HG03354 (cell line): Measurements from ENCODE around the gene PTPRE.

Experiments
- ATAC-seq: cut with Tn5 transposase; IDR thresholded peaks from one replicate; pipeline ENCODE4 v1.9.1; 2021; ENCODE audit warnings: mild to moderate bottlenecking; ENCODE audit not compliant: unreplicated experiment, poor library complexity, severe bottlenecking

The PTPRE gene

GRCh38 chr10:128049226-128050120 lies 142.6 kb downstream of the PTPRE start:
- no peak for ATAC-seq

GRCh38 chr10:128050121-128050516 lies 143.2 kb downstream of the PTPRE start:
- ATAC-seq, result no peak

DNA sequence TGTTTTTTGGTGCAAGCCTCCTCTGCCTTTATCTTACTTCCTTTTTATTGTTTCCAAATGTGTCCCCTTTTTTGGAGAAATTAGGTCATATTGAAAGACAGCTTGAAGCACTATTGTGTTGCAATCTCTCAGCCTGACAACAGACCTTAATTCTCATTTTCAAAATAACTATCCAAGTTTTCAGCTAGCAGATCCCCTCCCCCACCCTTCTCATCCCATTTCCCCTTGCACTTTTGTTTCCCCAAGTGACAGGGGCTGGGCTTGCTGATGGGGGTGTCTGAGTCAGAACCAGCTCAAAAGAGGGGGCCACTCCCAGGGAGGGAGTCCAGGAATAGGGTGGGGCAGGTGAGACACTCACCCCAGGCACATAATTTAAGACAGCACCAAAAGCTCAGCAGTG lies 144.0 kb downstream of the PTPRE start:
- no peak for ATAC-seq

- no peak for ATAC-seq
These were observed 144.6 kb downstream of the PTPRE start for GRCh38 chr10:128051548-128051947.

DNA sequence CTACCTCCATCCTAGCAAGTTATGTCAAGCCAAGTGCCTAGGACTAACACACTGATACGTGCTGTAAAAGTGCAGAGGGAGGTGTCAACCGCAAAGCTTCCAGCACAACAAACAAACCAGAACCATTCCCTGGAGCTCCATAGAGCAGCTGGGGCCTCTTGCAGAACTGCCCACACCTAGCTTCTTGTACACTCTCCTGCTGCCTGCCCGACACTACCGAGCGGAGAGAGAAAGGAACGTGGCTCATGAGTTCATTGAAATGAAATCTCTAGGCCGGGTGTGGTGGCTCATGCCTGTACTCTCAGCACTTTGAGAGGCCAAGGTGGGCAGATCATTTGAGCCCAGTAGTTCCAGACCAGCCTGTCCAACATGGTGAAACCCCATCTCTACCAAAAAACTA lies 145.8 kb downstream of the PTPRE start:
- ATAC-seq, result no peak

DNA sequence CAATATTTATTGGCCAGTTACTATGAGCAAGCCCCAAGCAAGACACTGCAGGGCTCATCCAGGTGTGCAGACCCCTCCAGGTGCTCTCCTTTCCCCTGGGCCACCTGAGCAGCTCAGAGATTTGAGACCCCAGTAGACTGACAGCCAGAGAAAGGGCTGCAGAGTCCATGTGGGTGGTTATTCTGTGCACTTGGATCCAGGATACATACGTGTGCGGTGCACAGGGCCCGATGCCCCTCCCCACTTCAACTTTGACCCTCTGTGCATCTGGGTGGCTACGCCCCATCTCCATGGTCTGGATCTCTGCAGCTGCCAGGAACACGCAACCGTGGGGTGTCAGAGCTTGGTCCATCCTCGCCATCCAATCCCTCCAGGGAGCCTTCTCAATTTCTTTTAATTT lies 146.5 kb downstream of the PTPRE start:
- ATAC-seq, result no peak

DNA sequence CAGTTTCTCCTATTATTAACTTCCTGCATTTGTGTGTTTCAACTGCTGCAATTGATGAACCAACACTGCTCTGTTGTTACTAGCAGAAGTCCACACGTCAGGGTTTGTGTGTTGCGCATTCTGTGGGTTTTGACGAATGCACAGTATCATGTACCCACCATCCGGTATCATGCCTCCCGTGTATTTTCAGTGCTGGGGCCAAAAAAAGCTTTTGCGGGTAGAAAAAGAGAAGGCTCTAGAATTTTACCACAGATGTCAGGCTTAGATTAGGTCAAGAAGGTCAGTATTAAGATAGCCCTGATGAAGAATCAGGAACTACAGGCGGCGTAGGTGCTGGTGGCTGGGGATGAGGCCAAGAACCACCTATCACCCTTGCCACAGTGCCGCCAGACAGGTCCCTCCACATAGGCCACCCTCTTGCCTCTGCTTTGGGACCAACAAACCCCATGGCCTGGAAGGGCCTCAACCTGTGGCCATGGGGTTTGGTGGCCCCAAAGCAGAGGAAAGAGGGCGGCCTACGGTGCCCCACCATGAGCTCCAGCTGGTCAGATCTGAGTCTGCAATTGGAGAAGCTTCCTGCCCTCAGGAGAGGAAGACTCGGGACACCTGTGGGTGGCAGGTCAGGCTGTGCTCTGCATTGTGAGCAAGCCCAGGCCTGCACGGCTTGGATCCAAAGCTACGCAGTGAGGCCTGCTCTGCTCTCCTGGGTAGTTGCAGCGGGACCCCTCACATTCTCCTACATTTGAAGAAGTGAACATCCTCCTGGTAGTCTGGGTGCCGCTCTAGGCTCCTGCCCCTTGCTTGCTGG lies 147.5 kb downstream of the PTPRE start:
- ATAC-seq, result no peak

- ATAC-seq, result no peak
These were observed 148.4 kb downstream of the PTPRE start for GRCh38 chr10:128055061-128055868.

DNA sequence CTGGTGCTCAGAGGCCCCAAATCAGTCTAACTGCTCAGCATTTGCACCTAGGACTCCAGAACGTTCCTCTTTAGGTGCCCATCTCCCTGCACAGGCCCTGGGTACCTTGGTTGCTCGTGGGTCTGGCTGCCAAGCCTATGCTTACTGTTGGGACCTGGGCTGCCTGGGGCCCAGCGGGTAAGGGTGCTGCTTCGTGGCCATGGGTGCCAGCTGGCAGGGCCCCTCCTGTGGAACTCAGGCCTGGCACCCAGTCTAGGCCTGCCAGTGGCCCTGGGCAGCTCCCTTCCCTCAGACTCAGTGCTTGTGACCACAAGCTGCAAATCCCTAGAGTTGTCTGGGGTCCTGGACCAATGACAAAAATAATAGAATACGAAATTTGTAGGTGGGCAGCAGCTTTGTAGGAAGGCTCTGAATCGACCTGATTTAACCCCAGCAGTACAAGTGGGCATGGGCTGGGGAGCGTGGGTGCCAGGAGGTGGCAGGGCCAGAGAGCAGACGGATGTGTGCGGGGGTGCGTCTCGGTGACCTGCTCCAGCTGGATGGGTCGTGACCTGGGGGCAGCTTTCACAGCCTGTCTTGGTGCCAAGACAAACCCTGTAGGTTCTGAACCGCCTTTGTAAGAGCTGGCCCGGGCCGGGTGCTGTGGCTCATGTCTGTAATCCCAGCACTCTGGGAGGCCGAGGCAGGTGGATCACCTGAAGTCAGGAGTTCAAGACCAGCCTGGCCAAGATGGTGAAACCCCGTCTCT lies 149.6 kb downstream of the PTPRE start:
- ATAC-seq, result no peak

GRCh38 chr10:128058106-128058749 lies 151.3 kb downstream of the PTPRE start:
- no peak for ATAC-seq

DNA sequence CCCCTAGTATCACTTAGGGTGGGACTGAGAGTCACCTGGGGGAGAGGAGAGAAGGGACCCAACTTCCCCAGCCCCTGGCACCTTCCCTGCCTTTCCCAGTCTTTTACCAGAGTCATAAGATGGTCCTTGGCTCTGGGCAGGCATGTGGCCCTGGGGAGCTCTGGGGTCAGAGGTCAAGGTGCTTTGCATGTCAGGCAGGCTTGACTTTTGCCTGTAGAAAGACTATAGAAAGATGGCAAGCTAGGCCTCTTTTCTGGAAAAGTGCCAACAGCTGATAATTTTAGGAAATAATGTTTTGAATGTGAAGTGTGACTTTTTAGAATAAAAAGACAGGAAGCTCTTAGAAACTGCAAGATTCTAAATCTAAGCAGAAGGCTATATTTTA lies 151.8 kb downstream of the PTPRE start:
- ATAC-seq, result no peak

DNA sequence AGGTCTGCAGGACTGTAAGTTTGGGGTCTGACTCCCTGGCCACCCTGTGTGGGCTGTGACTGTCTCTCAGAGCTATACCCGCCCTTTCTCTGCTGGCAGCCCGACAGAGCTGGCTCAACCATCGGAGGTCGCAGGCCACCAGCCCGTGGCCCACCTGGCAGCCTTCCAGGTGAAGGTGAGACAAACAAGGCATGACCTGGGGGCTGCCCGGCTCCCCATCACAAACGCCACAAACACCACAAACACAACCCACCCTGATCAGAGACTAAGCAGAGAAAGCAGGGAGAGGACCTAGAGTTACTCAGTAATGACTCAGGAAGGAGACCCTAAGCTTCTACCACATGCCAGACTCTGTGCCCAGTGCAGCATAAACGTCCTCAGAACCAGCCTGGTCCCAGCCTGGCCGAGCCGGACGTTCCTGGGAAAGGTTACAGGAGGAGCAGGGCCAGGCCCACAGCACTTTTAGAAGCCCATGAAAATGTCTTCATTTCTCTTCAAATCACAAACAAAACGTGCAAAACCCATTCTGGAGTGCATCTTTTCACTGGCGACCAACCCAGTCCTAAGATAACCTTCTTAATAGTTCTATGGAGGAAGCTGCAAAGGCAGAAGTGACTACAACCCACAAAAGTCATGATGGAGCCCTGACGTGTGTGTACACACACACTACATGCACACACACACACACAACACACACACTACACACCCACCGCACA lies 152.5 kb downstream of the PTPRE start:
- no peak for ATAC-seq

DNA sequence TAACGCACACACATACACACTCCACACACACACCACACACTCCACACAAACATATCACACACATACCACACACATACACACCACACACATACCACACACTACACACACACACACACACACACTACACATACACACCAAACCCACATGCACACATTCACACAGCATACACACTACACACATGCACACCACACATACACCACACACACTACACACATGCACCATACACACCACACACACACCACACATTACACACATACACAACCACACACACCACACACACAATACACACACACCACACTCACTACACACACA lies 153.0 kb downstream of the PTPRE start:
- no peak for ATAC-seq

DNA sequence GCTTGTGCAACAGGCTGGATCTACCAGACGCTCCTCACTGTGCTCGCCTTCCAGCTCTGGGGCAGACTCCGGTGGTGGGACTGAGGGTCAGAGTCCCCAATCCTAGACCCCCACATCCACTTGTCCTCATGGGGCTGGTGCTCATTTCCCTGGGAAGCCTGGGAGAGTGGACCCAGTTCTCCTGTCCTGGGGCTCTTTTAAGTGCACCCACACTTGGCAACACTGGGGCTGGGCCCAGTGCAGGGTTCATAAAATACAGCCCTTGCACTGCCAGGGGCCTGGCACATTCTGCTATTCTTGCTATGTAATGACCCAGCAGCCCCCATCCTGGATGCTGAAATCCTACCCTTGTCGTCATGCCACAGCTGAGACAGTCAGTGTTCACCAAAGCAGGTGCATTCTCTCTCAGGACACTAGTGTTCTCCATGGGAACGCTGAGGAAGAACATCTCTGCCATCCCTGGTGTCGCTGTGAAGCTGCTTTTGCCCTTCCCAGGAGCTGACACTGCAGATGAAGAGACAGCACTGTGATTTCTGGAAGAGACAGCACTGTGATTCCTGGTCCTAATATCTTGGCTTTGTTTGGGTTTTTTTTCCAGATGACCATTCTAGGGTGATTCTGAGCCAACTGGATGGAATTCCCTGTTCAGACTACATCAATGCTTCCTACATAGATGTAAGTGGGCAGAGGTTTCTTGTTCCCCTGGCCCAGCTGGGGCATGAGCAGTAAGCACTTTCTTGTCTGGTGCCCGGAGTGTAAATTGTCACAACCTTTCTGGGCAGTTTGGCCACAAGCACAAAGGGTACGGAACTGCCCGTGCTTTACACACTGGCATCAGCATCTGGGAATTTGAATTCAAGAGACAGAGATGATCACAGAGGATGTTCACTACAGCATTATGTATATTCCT lies 153.7 kb downstream of the PTPRE start:
- ATAC-seq, result no peak

GRCh38 chr10:128061306-128062300 lies 154.7 kb downstream of the PTPRE start:
- ATAC-seq, result no peak

- peak; percentile 17 for ATAC-seq
These were observed 155.5 kb downstream of the PTPRE start for GRCh38 chr10:128062331-128062880.
